SK-N-SH (cell line): ENCODE data around the gene HECW1.

Experiments
- CHD2 ChIP-seq: fragments of 150-350 bp; IDR thresholded peaks from 2 replicates; pipeline ENCODE4 v1.6.1; 2018; ENCODE audit warnings: low read length; ENCODE audit not compliant: partially characterized antibody
- CTCF ChIP-seq: fragments of 200-600 bp; sonication (generic); IDR thresholded peaks from 2 replicates; pipeline ENCODE4 v1.6.1; 2017; ENCODE audit warnings: antibody characterized with exemption, mild to moderate bottlenecking, moderate library complexity
- EP300 ChIP-seq, 2 experiments: IDR thresholded peaks; 2 replicates each; pipeline versions ENCODE4 v1.4.0 to v1.6.1; 2012; ENCODE audit warnings: borderline replicate concordance in 1 of 2, low read depth in 1 of 2, low read length in 1 of 2
- FOXM1 ChIP-seq: IDR thresholded peaks from 2 replicates; pipeline ENCODE4 v1.4.0; 2012; ENCODE audit warnings: low read depth, mild to moderate bottlenecking
- IRF3 ChIP-seq: fragments of 150-350 bp; IDR thresholded peaks from 2 replicates; pipeline ENCODE4 v1.6.1; 2016; ENCODE audit warnings: mild to moderate bottlenecking, low read depth, low read length
- JUND ChIP-seq: IDR thresholded peaks from 2 replicates; pipeline ENCODE4 v1.4.0; 2012
- MAX ChIP-seq: IDR thresholded peaks from 2 replicates; pipeline ENCODE4 v1.4.0; 2012; ENCODE audit warnings: low read depth
- MXI1 ChIP-seq: IDR thresholded peaks from 2 replicates; pipeline ENCODE4 v1.6.1; 2012; ENCODE audit warnings: mild to moderate bottlenecking, low read depth, low read length, improper control_type of control experiment
- POLR2AphosphoS5 ChIP-seq: IDR thresholded peaks from 2 replicates; pipeline ENCODE4 v1.6.1; 2012; ENCODE audit warnings: low read depth, low read length
- RCOR1 ChIP-seq: fragments of 150-350 bp; IDR thresholded peaks from 2 replicates; pipeline ENCODE4 v1.6.1; 2017; ENCODE audit warnings: antibody characterized with exemption, low read length
- REST ChIP-seq: IDR thresholded peaks from 2 replicates; pipeline ENCODE4 v1.6.1; 2012; ENCODE audit warnings: mild to moderate bottlenecking, low read depth, low read length, moderate library complexity
- USF2 ChIP-seq: fragments of 150-350 bp; IDR thresholded peaks from 2 replicates; pipeline ENCODE4 v1.6.1; 2017; ENCODE audit warnings: antibody characterized with exemption, low read length, low read depth, borderline replicate concordance
- ZBTB33 ChIP-seq: IDR thresholded peaks from 2 replicates; pipeline ENCODE4 v1.4.0; 2012; ENCODE audit warnings: low read depth, borderline replicate concordance

GRCh38 chr7:43076189-43076605, 36.2 kb upstream of the HECW1 start:
- TF ChIP-seq CTCF (no peak), IRF3 (no peak), EP300 (IDR thresholded peaks at IDR 0.05; ENCODE audit: borderline replicate concordance in 1 of 2, low read depth in 1 of 2, low read length in 1 of 2) (no peak), REST (no peak), MAX (no peak), POLR2AphosphoS5 (no peak), ZBTB33 (no peak), RCOR1 (no peak), FOXM1 (no peak), MXI1 (no peak), JUND (no peak), CHD2 (no peak), USF2 (no peak)
